Erythroblast (primary cell): Measurements from ENCODE around the gene AACS.
A peak's percentile ranks its signal among the peaks of the same experiment; 100 is the strongest.

Source experiments
- DNase-seq, 2 experiments: peaks; one replicate each; lab custom pipeline; 2025; lab: John Stamatoyannopoulos, UW
- GATA1 ChIP-seq: IDR thresholded peaks from 2 replicates; pipeline ENCODE4 v1.6.1; 2011; ENCODE audit warnings: low read depth, mild to moderate bottlenecking, control low read depth, low read length, moderate library complexity
- POLR2A ChIP-seq: IDR thresholded peaks from 2 replicates; pipeline ENCODE4 v1.6.1; 2011; ENCODE audit warnings: mild to moderate bottlenecking, low read length

Gene AACS

GRCh38 chr12:125113263-125113662, 48.0 kb downstream of the AACS start:
- DNase-seq = no peak
- TF ChIP-seq GATA1 = no peak
- no peak for TF ChIP-seq POLR2A

GRCh38 chr12:125113789-125114188, 48.6 kb downstream of the AACS start:
- DNase-seq = no peak
- TF ChIP-seq POLR2A (no peak), GATA1 (no peak)

- no peak for TF ChIP-seq GATA1
- TF ChIP-seq POLR2A = no peak
- DNase-seq = no peak
Observed at GRCh38 chr12:125114365-125115141, 49.3 kb downstream of the AACS start.

GRCh38 chr12:125120566-125120965, 55.3 kb downstream of the AACS start:
- TF ChIP-seq GATA1 (no peak), POLR2A (no peak)
- no peak for DNase-seq

- TF ChIP-seq GATA1 = no peak
- no peak for TF ChIP-seq POLR2A
- DNase-seq = no peak
Observed at GRCh38 chr12:125121106-125121505, 55.9 kb downstream of the AACS start.

GRCh38 chr12:125122668-125123067, 57.4 kb downstream of the AACS start:
- TF ChIP-seq POLR2A (no peak), GATA1 (no peak)
- DNase-seq = no peak

- TF ChIP-seq GATA1 (no peak), POLR2A (no peak)
- no peak for DNase-seq
Observed at GRCh38 chr12:125124320-125124966, 59.2 kb downstream of the AACS start.

- DNase-seq = no peak
- TF ChIP-seq POLR2A (no peak), GATA1 (no peak)
Observed at GRCh38 chr12:125125271-125125670, 60.0 kb downstream of the AACS start.

GRCh38 chr12:125128439-125129178, 63.4 kb downstream of the AACS start:
- no peak for TF ChIP-seq POLR2A

GRCh38 chr12:125129179-125129571, 63.9 kb downstream of the AACS start:
- no peak for DNase-seq
- TF ChIP-seq POLR2A (no peak), GATA1 (no peak)

More at GRCh38 chr12:125128439-125129178, 63.4 kb downstream of the AACS start:
- DNase-seq = no peak

GRCh38 chr12:125129591-125130255, 64.5 kb downstream of the AACS start:
- no peak for DNase-seq
- TF ChIP-seq GATA1 (no peak), POLR2A (no peak)

- TF ChIP-seq POLR2A (no peak), GATA1 (no peak)
- DNase-seq = no peak
Observed at GRCh38 chr12:125131958-125132357, 66.7 kb downstream of the AACS start.

GRCh38 chr12:125132698-125133400, 67.6 kb downstream of the AACS start:
- peak in 1 of 2 experiments; percentile 7 for DNase-seq
- TF ChIP-seq GATA1 (no peak), POLR2A (no peak)
